IPS DF 19.7 (cell line): ENCODE results near the gene PIK3R5.
A peak's percentile ranks its signal among the peaks of the same experiment; 100 is the strongest.
"Not testable (repeated sequence)": the region's sequence is repeated elsewhere in the genome, so short reads cannot be mapped to it uniquely, and the experiment has no call there.

Experiments used
- DNase-seq: peaks from one replicate; pipeline ENCODE4 v3.0.0-alpha.2; 2013; ENCODE audit warnings: low read depth, low spot score

The PIK3R5 gene

GRCh38 chr17:8965394-8966168 is at the start of gene PIK3R5:
TSS of gene PIK3R5 (minus strand) at chr17:8965707. CDS start at chr17:8911494, 54,213 bp downstream.
- peak; percentile 30 for DNase-seq

- DNase-seq, result no peak
Observed at GRCh38 chr17:9011001-9011400, 45.5 kb upstream of the PIK3R5 start.

GRCh38 chr17:9009737-9010136 is 44.2 kb upstream of the PIK3R5 start:
- DNase-seq, result no peak

- DNase-seq, result no peak
Observed at GRCh38 chr17:9009096-9009495, 43.6 kb upstream of the PIK3R5 start.

GRCh38 chr17:9007052-9007714 is 41.7 kb upstream of the PIK3R5 start:
- DNase-seq, result no peak

- no peak for DNase-seq
Observed at GRCh38 chr17:9006175-9006767, 40.8 kb upstream of the PIK3R5 start.

GRCh38 chr17:9004961-9005285 is 39.4 kb upstream of the PIK3R5 start:
- DNase-seq, result no peak

GRCh38 chr17:9004132-9004960 is 38.8 kb upstream of the PIK3R5 start:
- DNase-seq, result no peak

- DNase-seq, result no peak
Observed at GRCh38 chr17:9003355-9004131, 38.0 kb upstream of the PIK3R5 start.

- DNase-seq, result no peak
Observed at GRCh38 chr17:9002606-9003354, 37.3 kb upstream of the PIK3R5 start.

GRCh38 chr17:9002227-9002605 is 36.7 kb upstream of the PIK3R5 start:
- no peak for DNase-seq

GRCh38 chr17:9001559-9001958 is 36.1 kb upstream of the PIK3R5 start:
- DNase-seq, result no peak

GRCh38 chr17:8997994-8998628 is 32.6 kb upstream of the PIK3R5 start:
- DNase-seq, result no peak

GRCh38 chr17:8995711-8996110 is 30.2 kb upstream of the PIK3R5 start:
- DNase-seq, result peak; percentile 68

- no peak for DNase-seq
Observed at GRCh38 chr17:8994319-8994718, 28.8 kb upstream of the PIK3R5 start.

GRCh38 chr17:8991514-8992285 is 26.2 kb upstream of the PIK3R5 start:
- DNase-seq, result no peak

- not testable (repeated sequence) for DNase-seq
Observed at GRCh38 chr17:8988263-8988935, 22.9 kb upstream of the PIK3R5 start.

GRCh38 chr17:8986295-8986694 is 20.8 kb upstream of the PIK3R5 start:
- no peak for DNase-seq
